SIG-M5 treated with dmso at 0.1 percent for 504 hours (cell line): ENCODE measurements around the gene ZFP30.

Experiments used
- DNase-seq: peaks from one replicate; lab custom pipeline; 2025; ENCODE audit not compliant: unreplicated experiment; lab: John Stamatoyannopoulos, UW

Gene ZFP30

DNA sequence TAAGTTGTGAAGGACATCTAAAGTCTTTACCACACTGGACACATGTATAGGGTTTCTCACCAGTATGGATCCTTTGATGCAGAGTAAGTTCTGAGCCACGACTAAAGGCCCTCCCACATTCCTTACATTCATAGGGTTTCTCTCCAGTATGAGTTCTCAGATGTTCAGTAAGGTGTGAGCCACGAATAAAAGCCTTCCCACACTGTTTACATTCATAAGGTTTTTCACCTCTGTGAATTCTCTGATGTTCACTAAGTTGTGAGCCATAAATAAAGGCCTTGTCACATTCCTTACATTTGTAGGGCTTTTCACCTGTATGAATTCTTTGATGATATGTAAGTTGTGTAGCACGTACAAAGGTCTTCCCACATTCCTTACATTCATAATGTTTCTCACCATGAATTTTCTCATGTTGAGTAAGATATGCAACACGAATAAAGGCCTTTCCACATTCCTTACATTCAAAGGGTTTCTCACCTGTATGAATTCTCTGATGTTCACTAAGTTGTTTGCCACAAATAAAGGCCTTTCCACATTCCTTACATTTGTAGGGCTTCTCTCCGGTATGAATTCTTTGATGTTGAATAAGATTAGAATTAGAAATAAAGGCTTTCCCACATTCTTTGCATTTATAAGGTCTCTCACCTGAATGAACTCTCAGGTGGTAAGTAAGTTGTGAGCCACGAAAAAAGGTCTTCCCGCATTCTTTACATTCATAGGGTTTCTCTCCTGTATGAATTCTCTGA, 90.5 kb downstream of the ZFP30 start:
- DNase-seq = no peak
